Raji (cell line): ENCODE measurements around the gene TUBE1.

Experiments used
- POLR2A ChIP-seq: IDR thresholded peaks from 2 replicates; pipeline ENCODE4 v1.6.1; 2011; ENCODE audit warnings: low read depth, low read length, control low read depth; ENCODE audit not compliant: insufficient read depth

Gene TUBE1

DNA sequence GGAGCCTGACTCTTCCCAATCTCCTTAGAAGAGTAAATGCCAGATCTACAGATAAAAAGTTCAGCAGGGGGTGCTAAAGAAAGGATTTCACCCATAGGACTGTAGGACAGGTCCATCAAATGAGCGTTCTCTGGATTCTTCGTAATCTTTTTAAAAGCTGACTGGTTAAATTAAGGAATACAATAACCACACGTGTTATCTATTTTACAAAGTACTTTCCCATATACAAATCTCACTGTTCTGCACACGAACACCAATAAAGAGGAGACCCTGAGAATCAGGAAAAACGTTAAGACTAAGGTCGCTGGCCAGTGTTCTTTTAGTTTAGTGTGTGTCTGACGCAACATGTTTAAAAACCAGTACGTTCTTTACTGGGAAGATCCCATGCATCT is 542 bp downstream of the TUBE1 start:
- no peak for TF ChIP-seq POLR2A

DNA sequence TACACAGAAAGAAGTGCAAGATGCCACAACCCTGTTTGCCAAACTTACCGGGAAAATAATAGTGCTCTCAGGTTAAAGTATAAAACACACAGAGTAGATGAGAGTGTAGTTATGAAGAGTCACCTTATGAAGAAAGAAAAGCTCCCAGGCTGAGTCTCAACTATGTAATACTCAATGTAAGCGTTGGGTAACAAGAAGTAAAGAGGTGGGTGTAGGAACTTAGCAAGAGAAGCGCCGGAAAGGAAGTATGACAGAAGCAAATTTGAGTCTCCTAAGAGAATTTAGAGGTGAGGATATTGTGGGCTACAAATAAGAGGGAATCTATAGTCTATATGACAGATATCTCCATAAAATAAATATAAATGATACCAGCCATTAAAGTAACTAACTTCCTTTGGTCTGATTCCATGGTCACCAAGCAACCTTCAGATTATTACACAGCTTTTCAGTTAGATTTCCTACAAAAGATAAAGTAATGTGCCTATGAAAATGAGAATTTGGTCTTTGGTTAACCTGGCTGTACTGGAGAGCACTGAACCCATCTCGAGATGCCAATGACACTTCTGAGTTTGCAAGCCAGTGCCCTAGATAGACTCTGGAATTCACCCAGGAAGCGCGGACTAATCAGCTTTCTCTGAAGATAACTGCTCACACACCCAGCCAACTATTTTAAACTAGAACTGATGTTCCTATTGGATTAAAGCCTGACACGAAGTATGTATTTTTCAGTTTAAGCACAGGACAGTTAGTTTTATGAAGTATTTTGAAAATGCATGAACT is 1.8 kb downstream of the TUBE1 start:
- TF ChIP-seq POLR2A: no peak

DNA sequence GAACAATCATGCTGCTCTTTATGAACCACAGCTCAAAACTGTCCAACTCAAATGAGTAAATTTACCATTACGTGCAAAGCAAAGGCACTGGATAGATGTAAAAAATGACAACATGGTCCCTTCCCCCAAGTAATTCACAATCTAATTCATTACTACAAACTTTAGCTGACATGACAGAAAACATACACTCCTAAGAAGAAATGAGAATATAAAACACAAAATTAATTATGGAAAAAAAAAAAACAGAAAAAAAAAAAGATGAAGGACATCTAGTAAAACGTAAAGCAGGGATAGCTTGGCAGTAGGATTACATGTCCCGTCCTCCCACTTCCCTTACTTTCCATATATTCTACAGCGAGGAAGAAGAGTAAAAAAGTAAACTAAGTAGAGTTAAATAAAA is 5.7 kb downstream of the TUBE1 start:
- no peak for TF ChIP-seq POLR2A

DNA sequence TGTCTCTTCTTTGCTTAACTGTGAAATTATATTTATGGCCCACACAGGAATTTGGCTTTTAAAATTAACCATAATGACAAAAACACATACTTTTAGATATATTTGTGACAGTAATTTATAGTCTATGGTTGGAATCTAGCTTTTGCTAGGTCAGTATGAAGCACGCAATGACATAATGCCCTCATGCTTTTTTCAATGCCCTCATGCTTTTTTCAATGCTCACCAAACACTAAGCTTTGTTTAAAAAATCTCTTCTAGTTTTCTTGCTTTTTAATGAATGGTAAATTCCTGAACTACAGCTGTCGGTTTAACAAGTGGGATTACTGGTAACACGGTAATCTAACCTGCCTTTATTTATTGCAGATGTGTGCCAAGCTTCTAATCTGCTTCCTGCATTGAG is 20.7 kb downstream of the TUBE1 start:
- no peak for TF ChIP-seq POLR2A

DNA sequence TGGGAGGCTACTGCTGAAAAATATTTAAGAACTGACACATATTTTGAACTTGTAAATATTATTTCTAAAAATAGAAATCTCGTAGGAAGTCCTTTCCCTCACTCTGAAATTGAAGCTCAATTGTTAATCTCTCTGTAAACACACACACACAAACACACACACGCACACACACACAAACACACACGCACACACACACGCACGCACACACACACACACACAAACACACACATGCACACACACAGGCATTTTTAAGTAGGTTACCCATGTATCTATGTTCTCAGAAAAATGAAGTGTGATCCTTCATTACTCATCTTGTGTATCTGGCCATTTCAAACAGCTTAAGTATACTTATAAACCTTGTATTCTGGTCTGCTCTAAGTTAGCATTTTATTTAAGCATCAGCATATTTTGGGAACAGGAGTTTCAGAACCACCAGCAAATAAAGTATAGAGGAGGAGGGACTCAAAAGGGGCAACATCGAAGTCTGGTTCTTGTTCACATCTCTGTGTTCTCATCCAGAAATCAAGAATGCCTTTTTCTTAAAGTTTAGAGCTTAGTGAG is 21.8 kb downstream of the TUBE1 start:
- TF ChIP-seq POLR2A: no peak

DNA sequence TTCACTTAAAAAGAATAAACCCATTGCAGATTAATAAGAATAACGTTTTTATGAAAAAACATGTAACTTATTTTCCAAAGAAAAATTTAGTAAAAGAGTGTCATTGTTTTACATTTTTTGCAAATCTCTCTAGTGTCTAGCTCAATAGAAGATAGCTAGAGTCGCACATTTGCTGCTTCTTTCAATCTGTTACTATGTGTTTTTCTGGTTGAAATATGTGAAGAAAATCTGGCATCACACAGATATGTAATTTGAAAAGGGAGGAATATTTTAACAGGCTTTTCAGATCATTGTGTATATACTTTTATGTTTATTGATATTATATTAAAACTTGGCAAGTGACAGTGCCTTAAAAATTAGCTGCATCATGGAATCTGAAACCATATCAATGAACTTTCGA is 24.3 kb downstream of the TUBE1 start:
- TF ChIP-seq POLR2A: no peak

DNA sequence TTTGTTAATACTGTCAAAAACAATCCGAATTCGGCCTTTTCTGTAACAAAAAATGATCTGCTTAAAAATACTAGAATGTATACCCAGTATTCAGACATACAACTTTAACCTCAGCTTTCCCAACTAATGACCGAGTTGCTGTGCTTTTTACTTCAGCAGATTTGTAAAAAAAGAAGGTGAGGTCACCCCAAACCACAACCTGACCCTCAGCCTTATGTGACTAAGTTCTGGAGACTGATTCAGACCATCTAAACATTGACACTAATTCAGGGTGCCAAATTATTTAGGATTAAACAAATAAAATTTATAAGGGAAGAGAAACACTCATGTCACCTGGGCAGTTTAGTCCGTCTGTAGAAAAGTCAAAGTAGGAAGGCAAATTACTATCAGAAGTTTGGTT is 25.7 kb downstream of the TUBE1 start:
- TF ChIP-seq POLR2A: no peak

DNA sequence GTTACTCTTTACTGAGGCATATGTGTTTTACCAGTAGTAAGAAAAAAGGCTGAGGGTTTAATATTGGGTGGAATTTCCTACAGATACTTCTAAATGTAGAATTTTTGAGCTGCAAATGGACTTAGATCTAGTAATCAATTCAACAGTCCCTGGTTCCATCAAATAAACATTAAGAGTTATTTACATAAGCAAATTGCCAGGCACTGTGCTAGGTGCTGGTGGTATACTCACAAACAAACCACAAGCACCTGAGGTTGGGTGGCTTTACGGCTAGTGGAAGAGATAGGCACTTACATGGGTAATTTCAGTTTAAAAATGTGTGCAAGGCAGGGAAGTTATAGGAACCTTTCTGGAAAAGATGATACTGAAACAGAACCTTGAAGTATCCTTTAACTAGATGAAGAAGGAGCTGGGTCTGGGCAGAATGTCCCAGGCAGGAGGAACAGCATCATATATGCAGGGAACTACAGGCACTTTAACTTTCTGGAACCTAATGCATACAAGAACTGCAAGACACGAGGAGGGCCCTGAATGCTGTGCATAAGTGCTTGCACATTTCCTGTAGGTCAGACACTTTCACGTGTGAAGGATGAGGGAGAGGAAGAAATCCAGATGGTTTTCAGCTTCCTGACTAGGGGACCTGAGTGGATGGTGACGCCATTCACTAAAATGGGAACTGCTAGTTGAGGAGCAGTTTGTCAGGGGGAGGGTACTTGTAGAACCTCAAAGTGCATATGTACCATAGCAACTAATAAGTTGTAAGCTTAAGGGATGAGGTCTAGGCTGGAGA is 28.8 kb downstream of the TUBE1 start:
- no peak for TF ChIP-seq POLR2A

DNA sequence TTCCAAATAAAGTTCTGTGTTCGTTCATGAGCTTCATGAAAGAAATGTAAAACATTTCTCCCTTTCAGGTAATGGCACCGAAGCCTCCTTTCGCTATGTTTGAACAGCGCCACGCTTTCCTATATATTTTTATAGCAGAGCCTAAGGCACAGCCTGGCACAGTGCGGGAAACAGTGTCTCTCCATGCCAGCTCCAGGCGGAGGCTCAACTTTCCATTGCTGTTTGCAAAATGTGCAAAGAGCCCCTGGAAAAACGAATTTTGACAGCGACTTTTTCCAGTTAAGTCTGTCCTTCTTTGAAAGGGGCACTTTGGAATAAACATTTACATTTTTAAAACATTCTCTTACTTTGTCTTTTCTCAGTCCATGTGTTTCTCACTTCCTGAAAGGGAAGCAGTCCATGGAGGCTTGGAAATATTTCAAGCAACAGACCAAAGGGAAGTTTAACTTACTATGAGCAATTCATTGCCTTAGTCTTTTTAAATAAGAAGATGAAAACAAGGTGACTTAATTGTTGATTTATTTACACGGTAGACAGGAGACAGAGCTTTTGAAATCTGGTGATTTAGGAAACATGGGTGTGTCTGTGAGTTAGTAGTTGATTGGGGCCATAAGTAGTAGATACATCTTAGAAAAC is 32.6 kb downstream of the TUBE1 start:
- TF ChIP-seq POLR2A: no peak

DNA sequence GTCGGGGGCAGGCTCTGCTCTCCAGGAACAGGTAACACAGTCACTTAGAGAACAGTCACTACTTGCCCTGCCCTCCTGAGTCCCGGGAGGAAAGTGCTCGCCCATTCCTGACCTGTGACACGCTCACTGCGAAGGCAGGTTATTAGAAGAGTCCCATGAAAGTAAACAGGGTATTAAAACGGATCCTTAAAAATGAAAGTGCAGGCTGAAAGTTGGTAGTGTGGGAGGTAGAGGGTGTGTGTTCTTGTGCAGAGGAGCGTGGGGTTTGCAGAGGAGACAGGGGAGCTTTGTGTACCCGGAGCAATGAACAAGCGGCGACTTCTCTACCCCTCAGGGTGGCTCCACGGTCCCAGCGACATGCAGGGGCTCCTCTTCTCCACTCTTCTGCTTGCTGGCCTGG is 33.3 kb downstream of the TUBE1 start, which contains the start of gene CCN6:
TSS of gene CCN6 (plus strand) at position 104 of the 400 bp plus-strand sequence. CDS start at position 358, 254 bp downstream.
- TF ChIP-seq POLR2A: no peak

DNA sequence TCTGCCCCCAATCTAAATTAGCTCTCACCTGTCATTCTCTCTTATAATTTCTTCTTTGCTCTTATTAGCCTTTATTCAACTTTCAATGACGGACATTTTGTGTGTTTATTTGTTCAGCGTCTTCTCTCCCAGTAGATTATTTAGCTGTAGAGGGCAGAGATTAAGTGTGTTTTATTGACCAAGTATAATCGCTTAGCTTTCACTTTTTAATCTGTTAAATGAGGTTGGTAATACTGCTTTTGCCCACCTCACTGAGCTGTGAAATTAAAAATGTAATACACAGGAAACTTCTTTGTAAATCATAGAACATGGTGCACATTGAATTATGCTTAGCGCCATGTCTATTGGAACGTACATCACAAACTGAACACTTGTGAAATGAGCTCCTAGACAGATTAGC is 36.9 kb downstream of the TUBE1 start:
- no peak for TF ChIP-seq POLR2A

DNA sequence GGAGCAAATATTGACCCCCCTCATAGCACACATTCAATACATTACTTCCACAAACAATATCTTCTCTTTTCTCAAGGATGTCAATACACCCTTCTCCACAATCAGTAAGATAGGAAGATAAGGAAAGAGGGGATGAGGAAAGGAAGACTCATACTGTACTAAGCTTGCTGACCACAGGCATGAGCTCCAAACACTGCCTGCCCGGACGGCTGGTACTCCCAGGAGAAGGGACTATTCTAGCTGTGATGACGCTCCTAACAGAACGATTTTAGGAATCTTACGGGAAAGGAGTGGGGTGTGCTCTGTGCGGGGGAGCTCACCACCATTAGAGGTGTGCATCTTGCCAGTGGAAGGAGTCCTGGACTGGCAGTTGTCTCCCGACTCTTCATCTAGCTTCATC is 37.3 kb downstream of the TUBE1 start:
- no peak for TF ChIP-seq POLR2A

DNA sequence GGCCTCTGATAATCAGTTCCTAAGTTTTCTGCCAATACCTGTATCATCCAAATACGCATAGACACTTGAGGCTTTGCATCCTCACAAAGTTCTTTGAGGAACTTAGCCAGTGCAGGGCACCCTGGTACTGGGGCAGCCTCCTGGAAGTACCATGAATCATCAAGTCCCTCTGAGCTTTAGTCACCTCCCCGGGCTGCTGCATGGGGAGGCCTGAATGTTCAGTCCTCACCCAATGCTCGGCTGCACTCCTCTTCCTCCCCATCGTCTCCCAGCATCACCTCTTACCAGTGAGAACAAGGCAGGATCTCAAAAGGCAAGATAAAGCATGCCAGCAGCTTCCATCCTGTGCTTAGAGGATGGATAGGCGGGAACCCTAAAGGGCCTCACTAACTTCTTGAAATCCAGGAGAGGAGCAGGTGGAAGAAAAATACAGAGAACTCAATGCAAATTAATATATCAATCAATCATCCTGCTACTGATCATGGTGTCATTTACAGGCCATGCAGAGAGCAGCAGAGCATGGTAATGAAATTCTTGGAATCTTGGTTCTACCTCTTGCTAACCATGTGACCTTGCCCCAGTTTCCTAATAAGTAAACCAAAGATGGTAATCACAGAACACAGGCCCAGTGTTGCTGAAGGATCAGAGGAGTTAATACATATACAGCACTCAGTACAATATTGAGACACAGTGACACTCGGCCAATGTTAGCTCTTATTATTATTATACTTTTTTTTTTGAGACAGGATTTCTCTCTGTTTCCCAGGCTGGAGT is 38.1 kb downstream of the TUBE1 start:
- TF ChIP-seq POLR2A: no peak

DNA sequence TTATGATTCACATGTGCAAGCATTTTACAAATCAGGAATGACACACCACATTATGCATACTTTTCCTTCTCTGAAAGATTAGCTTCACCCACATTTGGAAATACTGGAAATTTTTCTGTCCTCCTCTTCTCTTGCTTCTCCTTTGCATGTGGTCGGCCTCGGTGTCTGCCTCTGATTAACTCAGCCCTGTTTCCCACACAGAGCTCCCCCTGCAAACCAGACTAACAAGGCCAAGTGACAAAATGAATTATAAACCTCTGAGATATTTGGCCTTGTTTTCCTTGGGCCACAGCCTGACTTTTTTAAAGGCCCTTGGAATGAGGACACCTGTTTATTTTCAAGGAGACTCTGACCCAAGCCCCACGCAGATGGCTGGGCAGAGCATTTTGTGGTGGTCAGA is 42.4 kb downstream of the TUBE1 start:
- TF ChIP-seq POLR2A: no peak

DNA sequence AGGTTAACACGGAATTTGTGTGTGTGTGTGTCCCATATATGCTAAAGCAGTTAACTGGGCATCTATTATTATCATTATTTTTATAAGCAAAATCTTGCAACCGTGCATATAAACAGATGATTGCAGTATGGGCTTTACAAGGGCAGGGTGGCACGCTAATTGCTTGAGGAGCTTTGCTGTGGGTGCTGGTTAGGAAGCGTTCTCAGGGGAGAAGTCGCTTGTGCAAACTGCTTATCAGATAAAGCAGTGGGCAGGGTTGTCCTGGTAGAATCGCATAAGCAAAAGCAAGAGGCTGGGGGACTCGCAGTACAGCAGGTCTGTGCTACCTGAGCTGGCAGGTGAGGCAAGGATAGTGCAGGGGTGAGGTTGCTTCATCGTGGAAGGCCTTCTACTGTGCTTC is 43.1 kb downstream of the TUBE1 start:
- TF ChIP-seq POLR2A: no peak
